GM19467 (cell line): Measurements from ENCODE around the gene CHST9.
"Not testable (repeated sequence)": the region's sequence is repeated elsewhere in the genome, so short reads cannot be mapped to it uniquely, and the experiment has no call there.

ENCODE experiments used
- ATAC-seq: cut with Tn5 transposase; IDR thresholded peaks from one replicate; pipeline ENCODE4 v1.9.1; 2021; ENCODE audit warnings: mild to moderate bottlenecking, moderate library complexity; ENCODE audit not compliant: unreplicated experiment

Gene CHST9

GRCh38 chr18:27185025-27185763 lies at the start of gene CHST9:
CHST9 (minus strand) TSS chr18:27185308; CDS start chr18:27142809, 42,499 bp downstream.
- ATAC-seq = no peak

- not testable (repeated sequence) for ATAC-seq
Measured at GRCh38 chr18:27232355-27232754, 47.2 kb upstream of the CHST9 start.

GRCh38 chr18:27231671-27232070 lies 46.6 kb upstream of the CHST9 start:
- not testable (repeated sequence) for ATAC-seq

GRCh38 chr18:27231221-27231620 lies 46.1 kb upstream of the CHST9 start:
- not testable (repeated sequence) for ATAC-seq

GRCh38 chr18:27227721-27228120 lies 42.6 kb upstream of the CHST9 start:
- no peak for ATAC-seq

- ATAC-seq = no peak
Measured at GRCh38 chr18:27226556-27227075, 41.5 kb upstream of the CHST9 start.

GRCh38 chr18:27225947-27226481 lies 40.9 kb upstream of the CHST9 start:
- ATAC-seq = no peak

- ATAC-seq = no peak
Measured at GRCh38 chr18:27223526-27224291, 38.6 kb upstream of the CHST9 start.

- ATAC-seq = no peak
Measured at GRCh38 chr18:27214831-27215230, 29.7 kb upstream of the CHST9 start.

GRCh38 chr18:27213123-27213717 lies 28.1 kb upstream of the CHST9 start:
- no peak for ATAC-seq

GRCh38 chr18:27211569-27211968 lies 26.5 kb upstream of the CHST9 start:
- no peak for ATAC-seq

- no peak for ATAC-seq
Measured at GRCh38 chr18:27206411-27206810, 21.3 kb upstream of the CHST9 start.

- no peak for ATAC-seq
Measured at GRCh38 chr18:27202741-27203140, 17.6 kb upstream of the CHST9 start.

- no peak for ATAC-seq
Measured at GRCh38 chr18:27198036-27198435, 12.9 kb upstream of the CHST9 start.

GRCh38 chr18:27188309-27188708 lies 3.2 kb upstream of the CHST9 start:
- ATAC-seq = no peak

GRCh38 chr18:27185897-27186296 lies 789 bp upstream of the CHST9 start:
- ATAC-seq = no peak

- no peak for ATAC-seq
Measured at GRCh38 chr18:27184115-27185024, 738 bp downstream of the CHST9 start.

GRCh38 chr18:27181726-27182125 lies 3.4 kb downstream of the CHST9 start:
- no peak for ATAC-seq

GRCh38 chr18:27178424-27178823 lies 6.7 kb downstream of the CHST9 start:
- no peak for ATAC-seq

- no peak for ATAC-seq
Measured at GRCh38 chr18:27175914-27176313, 9.2 kb downstream of the CHST9 start.
